Measurements from ENCODE around the gene CDON.

The CDON gene

GRCh38 chr11:125977333-125977732 is 85.3 kb downstream of the CDON start:
- H2AFZ ChIP-seq (ENCODE audit: low read depth, low read length, severe bottlenecking) = no peak overlapping the region
- no peak for TF ChIP-seq CTCF (IDR thresholded peaks at IDR 0.05; ENCODE audit: insufficient read depth, low read length, poor library complexity, severe bottlenecking)
- no peak for TF ChIP-seq EZH2phosphoT487 (conservative IDR thresholded peaks at IDR 0.05; ENCODE audit: low read length)

DNA sequence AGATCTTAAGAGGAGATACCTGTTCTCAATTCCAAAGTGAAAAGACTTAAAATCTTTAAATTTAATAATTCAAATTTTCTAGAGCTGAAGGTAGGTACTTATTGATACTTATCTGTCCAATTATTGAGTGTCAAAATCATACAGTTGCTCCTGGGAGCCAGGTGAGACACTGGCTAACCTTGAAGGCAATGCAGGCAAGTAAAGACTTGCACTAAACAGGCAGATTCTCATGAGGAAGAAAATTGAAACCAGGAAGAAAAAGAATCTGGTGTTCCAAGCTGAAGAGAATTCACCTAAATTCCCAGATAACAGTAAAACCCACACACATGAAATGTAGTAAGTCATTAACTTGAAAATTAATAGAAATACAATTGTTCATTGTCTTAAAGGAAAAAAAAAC is 86.5 kb downstream of the CDON start:
- Histone ChIP-seq H3K9me2 (replicated peaks; ENCODE audit: insufficient read depth, low read length) (no peaks in the 10 kb centered on the region), H3K4me3 (ENCODE audit: insufficient read depth, low read length, poor library complexity, severe bottlenecking) (no peak overlapping the region), H3K9ac (ENCODE audit: low read length) (no peak overlapping the region), H3K9me3 (ENCODE audit: insufficient read depth, low read length) (no peaks in the 10 kb centered on the region), H3K4me2 (ENCODE audit: low read depth, low read length, poor library complexity, severe bottlenecking) (no peak overlapping the region), H3K36me3 (ENCODE audit: low read length) (no peaks in the 10 kb centered on the region), H3K79me2 (ENCODE audit: insufficient read depth, low read length) (no peaks in the 10 kb centered on the region), H3K27me3 (ENCODE audit: low read length) (no peaks in the 10 kb centered on the region), H3K27ac (ENCODE audit: low read depth, low read length) (no peak overlapping the region), H3F3A (ENCODE audit: insufficient read depth) (no peaks in the 10 kb centered on the region), H4K20me1 (ENCODE audit: low read depth, low read length) (no peaks in the 10 kb centered on the region), H2AFZ (ENCODE audit: low read depth, low read length, severe bottlenecking) (no peak overlapping the region)
- TF ChIP-seq CTCF (IDR thresholded peaks at IDR 0.05; ENCODE audit: insufficient read depth, low read length, poor library complexity, severe bottlenecking) = no peak
- no peak for TF ChIP-seq EZH2phosphoT487 (conservative IDR thresholded peaks at IDR 0.05; ENCODE audit: low read length)

More at GRCh38 chr11:125977333-125977732, 85.3 kb downstream of the CDON start:
- no peak overlapping the region for H3K4me2 ChIP-seq (ENCODE audit: low read depth, low read length, poor library complexity, severe bottlenecking)
- H3K27me3 ChIP-seq (ENCODE audit: low read length) = no peaks in the 10 kb centered on the region
- H3K4me3 ChIP-seq (ENCODE audit: insufficient read depth, low read length, poor library complexity, severe bottlenecking) = no peak overlapping the region
- no peaks in the 10 kb centered on the region for H3K36me3 ChIP-seq (ENCODE audit: low read length)
- no peak overlapping the region for H3K27ac ChIP-seq (ENCODE audit: low read depth, low read length)
- H4K20me1 ChIP-seq (ENCODE audit: low read depth, low read length) = no peaks in the 10 kb centered on the region
- H3K9me3 ChIP-seq (ENCODE audit: insufficient read depth, low read length) = no peaks in the 10 kb centered on the region
- H3F3A ChIP-seq (ENCODE audit: insufficient read depth) = no peaks in the 10 kb centered on the region
- H3K79me2 ChIP-seq (ENCODE audit: insufficient read depth, low read length) = no peaks in the 10 kb centered on the region
- no peaks in the 10 kb centered on the region for H3K9me2 ChIP-seq (replicated peaks; ENCODE audit: insufficient read depth, low read length)
- no peak overlapping the region for H3K9ac ChIP-seq (ENCODE audit: low read length)

GRCh38 chr11:125975634-125976033 is 87.0 kb downstream of the CDON start:
- Histone ChIP-seq H3K27ac (ENCODE audit: low read depth, low read length) (no peak overlapping the region), H3K27me3 (ENCODE audit: low read length) (no peaks in the 10 kb centered on the region), H3K4me2 (ENCODE audit: low read depth, low read length, poor library complexity, severe bottlenecking) (no peak overlapping the region), H3K79me2 (ENCODE audit: insufficient read depth, low read length) (no peaks in the 10 kb centered on the region), H3K36me3 (ENCODE audit: low read length) (no peaks in the 10 kb centered on the region), H3K9me3 (ENCODE audit: insufficient read depth, low read length) (no peaks in the 10 kb centered on the region), H3F3A (ENCODE audit: insufficient read depth) (no peaks in the 10 kb centered on the region), H3K9me2 (replicated peaks; ENCODE audit: insufficient read depth, low read length) (no peaks in the 10 kb centered on the region), H3K9ac (ENCODE audit: low read length) (no peak overlapping the region), H4K20me1 (ENCODE audit: low read depth, low read length) (no peaks in the 10 kb centered on the region), H3K4me3 (ENCODE audit: insufficient read depth, low read length, poor library complexity, severe bottlenecking) (no peak overlapping the region), H2AFZ (ENCODE audit: low read depth, low read length, severe bottlenecking) (no peak overlapping the region)
- TF ChIP-seq EZH2phosphoT487 (conservative IDR thresholded peaks at IDR 0.05; ENCODE audit: low read length) = no peak
- no peak for TF ChIP-seq CTCF (IDR thresholded peaks at IDR 0.05; ENCODE audit: insufficient read depth, low read length, poor library complexity, severe bottlenecking)

Data from SU-DHL-6 (cell line).